Posterior cingulate gyrus (tissue), 11 donors: Measurements from ENCODE around the gene ENDOV.

Source experiments
- DNase-seq, 10 donors: peaks; one replicate each; pipeline versions ENCODE4 v3.0.0 to v3.0.0-alpha.2; 2020 to 2021; ENCODE audit warnings: mixed read lengths in 3 of 10
- intact Hi-C: fragments of 100-400 bp; cut with DNase I; formaldehyde crosslinking; loops from one replicate; pipeline ENCODE4 v1.15.1; 2023

The ENDOV gene

GRCh38 chr17:80414803-80415625, at the start of gene ENDOV:
ENDOV (plus strand) TSS chr17:80415167; CDS start chr17:80415195, 28 bp downstream.
- intact Hi-C loops: loop anchor here (2.0 kb wide), 1 partner anchor 40 kb away; no protein-coding TSS in a partner anchor

DNA sequence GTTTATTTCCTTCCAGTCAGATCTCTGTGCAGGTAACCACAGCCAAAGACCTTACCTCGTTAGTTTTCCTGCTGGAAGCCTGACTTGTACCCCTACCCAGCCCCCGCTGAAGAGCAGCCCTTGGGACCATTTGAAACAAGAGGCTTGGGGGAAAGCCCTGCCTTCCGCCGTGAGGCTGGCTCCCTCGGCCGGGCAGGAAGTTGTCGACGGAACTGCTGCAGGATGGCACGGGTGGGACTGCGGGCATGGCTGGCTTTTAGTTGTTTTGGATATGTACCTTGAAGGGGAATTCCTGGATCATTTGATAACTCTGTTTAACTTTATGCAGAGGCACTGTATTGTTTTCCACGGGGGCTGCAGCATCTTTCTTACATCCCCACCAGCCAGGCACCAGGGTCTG, 49.0 kb upstream of the ENDOV start:
- DNase-seq: peak in 3 of 10 donors; percentile 30 to 64 (median 47)
- intact Hi-C loops: loop anchor here (10.0 kb wide), 1 partner anchor 281 kb away; no protein-coding TSS in a partner anchor

More at GRCh38 chr17:80414803-80415625, at the start of gene ENDOV:
- DNase-seq: peak; percentile 90 to 99 (median 95)

DNA sequence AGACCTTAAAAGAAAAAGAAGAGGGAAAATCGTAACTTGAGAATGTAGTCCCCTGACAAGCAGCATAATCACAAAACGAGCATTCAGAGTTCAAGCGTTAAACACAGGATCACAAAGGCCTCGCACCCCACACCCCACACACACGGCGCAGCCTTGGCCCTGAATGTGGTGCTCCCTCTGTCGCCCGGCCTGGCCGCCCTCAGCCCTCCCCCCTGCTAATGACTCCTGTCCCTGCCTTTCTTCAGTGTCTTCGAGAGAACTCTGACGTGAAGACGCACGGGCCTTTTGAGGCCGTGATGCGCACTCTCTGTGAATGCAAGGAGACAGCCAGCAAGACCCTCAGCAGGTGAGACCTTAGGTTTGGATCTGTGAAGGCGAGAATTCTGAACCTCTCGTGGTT, 47.5 kb upstream of the ENDOV start:
- intact Hi-C loops: loop anchor here (10.0 kb wide), 1 partner anchor 283 kb away; no protein-coding TSS in a partner anchor
- DNase-seq: peak in 3 of 10 donors; percentile 62 to 76 (median 68)

GRCh38 chr17:80371196-80371595, 43.8 kb upstream of the ENDOV start:
- intact Hi-C loops: no loop called here
- peak in 2 of 10 donors; percentile 30 to 74 for DNase-seq

DNA sequence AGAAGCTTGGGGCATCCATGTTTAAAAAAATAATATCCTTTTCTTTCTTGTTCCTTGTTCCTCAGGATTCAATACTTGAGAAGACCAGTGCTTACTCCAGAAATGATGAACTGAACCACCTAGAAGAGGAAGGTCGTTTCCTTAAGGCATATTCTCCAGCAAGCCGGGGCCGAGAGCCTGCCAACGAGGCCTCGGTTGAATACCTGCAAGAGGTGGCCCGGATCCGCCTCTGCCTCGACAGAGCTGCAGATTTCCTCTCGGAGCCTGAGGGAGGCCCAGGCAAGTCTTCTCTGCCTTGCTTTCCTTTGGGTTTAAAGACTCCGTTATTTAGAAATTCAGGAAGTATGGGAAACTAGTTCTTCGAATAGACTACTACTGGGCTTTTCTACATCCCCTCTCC, 42.5 kb upstream of the ENDOV start:
- DNase-seq: peak in 2 of 10 donors; percentile 25 to 64

GRCh38 chr17:80372922-80373570, 41.9 kb upstream of the ENDOV start:
- peak in 3 of 10 donors; percentile 26 to 69 (median 46) for DNase-seq
- intact Hi-C loops: no loop called here

More for the DNA sequence above, 42.5 kb upstream of the ENDOV start:
- intact Hi-C loops: no loop called here

- intact Hi-C loops: no loop called here
- DNase-seq: peak in 3 of 10 donors; percentile 43 to 76 (median 55)
Observed at GRCh38 chr17:80374039-80374731, 40.8 kb upstream of the ENDOV start.

- peak in 2 of 10 donors; percentile 44 to 52 for DNase-seq
Observed at GRCh38 chr17:80374732-80375585, 40.0 kb upstream of the ENDOV start.

DNA sequence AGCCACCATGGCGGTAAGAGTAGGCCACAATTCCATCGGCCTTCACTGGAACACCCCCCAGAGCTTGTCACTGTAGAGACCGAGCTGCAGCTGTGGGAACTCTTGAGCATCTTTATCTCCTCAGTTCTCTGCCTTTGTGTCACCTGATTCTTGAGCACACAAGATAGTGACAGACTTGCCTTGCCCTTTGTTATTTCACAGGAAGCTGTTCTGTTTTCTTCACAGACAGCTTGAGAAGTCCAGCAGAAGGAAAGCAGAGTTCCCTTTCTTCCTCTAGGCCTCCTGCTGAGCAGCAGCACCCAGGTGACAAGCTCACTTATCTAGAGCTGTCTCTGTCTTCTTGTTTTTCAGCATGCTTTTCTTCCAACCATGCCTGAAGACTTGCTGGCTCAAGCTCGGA, 38.4 kb upstream of the ENDOV start:
- intact Hi-C loops: no loop called here
- DNase-seq: peak in 1 of 10 donors; percentile 27

More at GRCh38 chr17:80374732-80375585, 40.0 kb upstream of the ENDOV start:
- intact Hi-C loops: no loop called here

- DNase-seq: peak in 2 of 10 donors; percentile 35 to 45
- intact Hi-C loops: no loop called here
Observed at GRCh38 chr17:80377798-80378197, 37.2 kb upstream of the ENDOV start.

DNA sequence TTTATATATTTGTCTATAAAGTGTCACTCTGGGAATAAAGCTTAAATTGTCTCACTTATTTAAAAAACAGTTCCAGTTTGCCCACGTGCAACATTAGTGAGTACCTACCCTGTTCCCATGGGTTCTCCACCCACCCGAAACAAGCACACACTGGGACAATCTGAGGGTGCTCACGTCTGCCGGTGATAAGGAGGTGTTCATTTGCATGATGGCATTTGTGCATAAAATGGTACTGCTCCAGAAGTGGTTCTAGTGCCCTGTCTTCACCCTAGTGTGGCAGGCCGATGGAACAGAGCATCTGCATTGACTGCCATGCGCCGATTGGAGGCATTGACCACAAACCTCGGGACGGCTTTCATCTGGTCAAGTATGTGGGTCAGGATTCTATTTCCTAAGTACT, 35.6 kb upstream of the ENDOV start:
- intact Hi-C loops: no loop called here
- peak in 1 of 10 donors; percentile 54 for DNase-seq

DNA sequence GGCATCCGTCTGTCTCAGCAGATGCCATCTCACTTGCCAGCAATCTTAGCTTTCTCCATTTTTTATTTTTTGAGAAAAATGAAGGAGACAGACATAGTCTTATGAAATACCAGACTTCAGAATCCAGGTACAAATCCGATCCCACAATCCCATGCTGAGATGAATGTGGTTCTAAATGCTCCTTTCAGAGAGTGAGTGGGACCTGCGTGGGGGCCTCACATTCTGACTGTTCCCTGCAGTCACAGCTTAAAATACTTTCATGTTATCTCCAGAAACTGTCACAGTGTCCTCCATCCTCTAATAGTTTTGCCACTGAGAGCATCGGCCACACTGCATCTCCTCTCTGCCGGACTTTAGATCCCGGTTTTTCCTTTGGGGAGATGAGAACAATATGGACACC, 34.9 kb upstream of the ENDOV start:
- intact Hi-C loops: no loop called here
- no peak for DNase-seq

DNA sequence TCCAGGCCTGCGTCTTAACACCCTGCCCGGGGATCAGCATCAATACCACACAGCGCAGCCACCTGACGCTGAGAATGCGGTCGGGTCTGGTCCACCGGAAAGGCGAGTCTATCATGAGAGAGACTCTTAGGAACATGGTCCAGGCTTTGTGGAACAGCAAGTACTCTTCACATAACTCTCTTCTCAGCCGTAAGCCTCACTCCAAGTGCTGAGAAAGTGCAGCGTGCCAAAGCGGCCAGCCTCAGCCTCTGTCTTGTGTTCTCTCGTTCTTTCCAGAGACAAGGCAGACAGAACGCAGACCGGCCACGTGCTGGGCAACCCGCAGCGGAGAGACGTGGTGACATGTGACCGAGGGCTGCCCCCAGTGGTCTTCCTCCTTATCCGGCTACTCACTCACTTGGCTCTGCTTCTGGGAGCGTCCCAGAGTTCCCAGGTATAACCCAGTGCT, 34.4 kb upstream of the ENDOV start:
- intact Hi-C loops: no loop called here

DNA sequence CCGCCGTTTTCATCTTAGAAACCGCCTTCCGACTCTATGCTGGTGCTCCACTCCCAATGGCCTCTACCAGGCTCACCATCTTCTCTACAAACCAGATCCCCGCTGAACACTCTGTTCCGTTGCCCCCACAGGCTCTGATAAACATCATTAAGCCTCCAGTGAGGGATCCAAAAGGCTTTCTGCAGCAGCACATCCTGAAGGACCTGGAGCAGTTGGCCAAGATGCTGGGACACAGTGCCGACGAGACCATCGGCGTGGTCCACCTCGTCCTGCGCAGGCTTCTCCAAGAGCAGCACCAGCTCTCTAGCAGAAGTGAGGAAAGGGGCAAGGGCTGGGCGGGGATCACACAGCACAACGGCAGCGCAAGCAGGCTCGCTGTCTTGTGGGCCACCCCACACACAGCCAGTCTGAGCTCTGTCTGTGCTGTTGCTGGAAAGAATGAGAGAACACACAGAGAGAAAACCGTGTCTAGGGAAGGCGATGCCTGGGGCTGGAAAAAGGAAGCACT, 33.5 kb upstream of the ENDOV start:
- no peak for DNase-seq
- intact Hi-C loops: no loop called here

More for the DNA sequence above, 34.4 kb upstream of the ENDOV start:
- peak in 1 of 10 donors; percentile 57 for DNase-seq

DNA sequence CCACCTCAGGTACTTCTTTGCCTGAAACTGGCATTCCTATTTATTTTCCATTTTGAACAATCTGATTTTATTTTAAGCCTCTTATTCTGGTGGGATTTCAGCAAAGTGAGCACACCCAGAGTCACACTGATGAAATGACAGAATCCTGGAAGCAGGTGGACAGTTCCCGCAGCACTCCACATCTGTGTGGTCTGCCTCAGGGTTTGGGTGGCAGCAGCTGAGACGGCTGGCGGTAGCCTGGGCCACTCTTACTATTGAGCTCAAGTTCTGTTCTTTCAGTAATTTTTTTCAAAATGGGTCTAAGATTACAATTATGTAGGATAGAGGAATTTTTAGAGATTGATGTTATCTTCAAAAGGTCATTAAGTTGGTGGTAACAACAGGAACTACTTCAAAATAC, 32.5 kb upstream of the ENDOV start:
- intact Hi-C loops: no loop called here
- DNase-seq: no peak

GRCh38 chr17:80382956-80383355, 32.0 kb upstream of the ENDOV start:
- no peak for DNase-seq
- intact Hi-C loops: no loop called here

DNA sequence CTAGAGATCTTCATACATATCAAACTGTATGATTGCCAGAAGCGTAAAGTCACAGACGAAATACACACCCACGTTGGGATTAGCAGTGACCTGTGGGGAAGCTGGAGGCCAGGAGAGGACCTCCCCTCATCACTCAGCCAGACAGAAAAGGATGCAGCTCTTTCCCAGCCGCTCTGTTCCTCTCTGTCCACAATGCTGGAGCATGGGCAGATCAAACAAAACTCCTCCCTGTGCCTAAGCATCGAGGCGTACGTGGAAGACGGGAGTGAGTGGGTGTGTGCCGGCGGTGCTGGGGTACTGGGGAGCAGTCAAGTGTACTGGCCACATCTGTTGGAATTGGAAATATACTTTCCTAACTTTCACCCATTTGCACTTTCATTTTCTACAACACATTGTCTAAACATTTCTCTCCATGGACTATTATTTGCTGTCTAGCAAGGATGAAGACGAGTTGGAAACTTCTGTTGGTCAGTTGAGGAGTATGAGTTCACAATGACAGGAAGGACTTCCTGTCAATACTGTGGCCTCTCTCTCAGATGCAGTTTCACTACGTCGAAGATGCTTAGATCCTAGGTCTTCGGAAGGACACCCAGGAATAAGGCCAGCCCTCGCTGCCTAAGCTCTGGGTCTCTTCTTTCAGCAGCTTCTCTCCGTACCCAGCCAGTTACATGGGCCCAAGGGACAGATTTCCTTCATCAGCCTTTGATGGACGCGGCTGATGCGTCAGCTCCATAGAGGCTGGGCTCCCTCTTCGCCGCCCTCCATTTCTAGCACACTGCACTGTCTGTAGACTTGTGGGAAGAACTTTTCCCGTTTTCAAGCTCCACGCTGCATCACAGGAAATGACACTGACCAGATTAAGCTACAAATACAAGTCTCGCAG, 30.6 kb upstream of the ENDOV start:
- no peak for DNase-seq
- intact Hi-C loops: no loop called here

DNA sequence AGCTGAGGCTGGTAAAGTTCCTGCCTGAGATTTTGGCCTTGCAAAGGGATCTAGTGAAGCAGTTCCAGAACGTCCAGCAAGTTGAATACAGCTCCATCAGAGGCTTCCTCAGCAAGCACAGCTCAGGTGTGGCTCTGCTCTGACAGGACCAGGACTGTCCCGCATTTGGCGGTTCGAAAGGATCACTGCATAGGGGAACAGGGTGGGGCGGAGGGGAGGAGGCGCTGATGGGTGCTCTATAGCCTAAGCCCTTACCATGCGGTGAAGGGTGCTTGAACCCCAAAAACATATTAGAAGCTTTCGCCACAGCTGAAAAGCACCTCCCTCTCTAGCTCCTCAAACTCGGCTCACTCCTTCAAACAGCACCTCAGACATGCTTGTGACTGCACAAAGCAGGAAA, 29.9 kb upstream of the ENDOV start:
- intact Hi-C loops: no loop called here
- no peak for DNase-seq
